GM18505 (cell line): ENCODE measurements around the gene TSC22D3.
A peak's percentile ranks its signal among the peaks of the same experiment; 100 is the strongest.
"Not testable (repeated sequence)": the region's sequence is repeated elsewhere in the genome, so short reads cannot be mapped to it uniquely, and the experiment has no call there.

Source experiments
- ATAC-seq: cut with Tn5 transposase; IDR thresholded peaks from one replicate; pipeline ENCODE4 v1.9.1; 2021; ENCODE audit not compliant: unreplicated experiment
- POLR2A ChIP-seq: IDR thresholded peaks from 4 replicates; pipeline ENCODE4 v1.6.1; 2011; ENCODE audit warnings: borderline replicate concordance; ENCODE audit not compliant: insufficient read depth, insufficient read length; ENCODE audit errors: extremely low read depth

The TSC22D3 gene

DNA sequence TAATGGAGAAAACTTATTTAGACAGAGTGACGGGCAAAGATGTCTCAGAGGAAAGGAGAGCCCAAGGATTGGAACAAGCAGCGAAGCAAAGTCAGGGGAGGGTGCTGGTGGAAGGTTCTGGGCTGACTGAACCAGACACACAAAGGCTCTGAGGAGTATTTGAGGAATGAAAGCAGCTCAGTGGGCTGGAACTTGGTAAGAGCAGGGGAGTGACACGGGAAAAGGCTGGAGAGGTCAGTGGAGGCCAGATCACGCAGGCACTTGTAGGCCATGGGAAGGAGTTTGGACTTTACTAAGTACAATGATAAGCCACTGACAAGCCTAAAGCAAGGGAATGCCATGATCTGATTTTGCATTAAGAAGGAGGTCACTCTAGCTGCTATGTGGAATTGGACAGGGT, 71.4 kb downstream of the TSC22D3 start:
- no peak for ATAC-seq
- TF ChIP-seq POLR2A, result no peak

DNA sequence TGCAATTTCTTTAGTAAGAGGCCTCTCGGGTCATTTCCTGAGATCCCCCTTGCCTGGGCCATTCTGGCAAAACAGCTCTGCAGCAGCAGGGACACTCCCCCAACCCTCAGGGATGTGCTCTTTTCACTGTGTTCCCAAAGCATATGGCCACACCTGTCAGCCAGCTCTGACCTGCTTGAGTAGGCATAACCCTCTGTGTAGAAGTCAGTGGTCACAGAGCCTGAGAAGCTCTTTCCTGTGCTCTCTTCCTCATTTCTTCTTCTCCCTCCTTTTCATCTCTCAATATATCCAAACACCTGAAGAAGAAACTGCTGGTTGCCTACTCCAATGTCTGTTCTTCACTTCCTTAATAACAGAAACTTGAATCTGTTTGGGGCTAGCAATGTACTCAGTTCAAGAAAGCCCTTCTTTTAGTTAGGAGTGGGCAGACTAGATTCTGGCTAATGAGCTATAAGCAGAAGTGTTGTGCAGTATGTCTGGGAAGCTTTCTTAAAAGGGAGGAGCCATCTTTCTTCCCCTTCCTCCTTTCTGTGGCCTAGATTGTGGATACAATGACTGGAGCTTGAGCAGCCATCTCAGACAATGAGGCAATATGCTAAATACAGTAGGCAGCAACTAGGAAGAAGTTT, 74.0 kb downstream of the TSC22D3 start:
- ATAC-seq, result peak; percentile 80
- TF ChIP-seq POLR2A, result no peak

DNA sequence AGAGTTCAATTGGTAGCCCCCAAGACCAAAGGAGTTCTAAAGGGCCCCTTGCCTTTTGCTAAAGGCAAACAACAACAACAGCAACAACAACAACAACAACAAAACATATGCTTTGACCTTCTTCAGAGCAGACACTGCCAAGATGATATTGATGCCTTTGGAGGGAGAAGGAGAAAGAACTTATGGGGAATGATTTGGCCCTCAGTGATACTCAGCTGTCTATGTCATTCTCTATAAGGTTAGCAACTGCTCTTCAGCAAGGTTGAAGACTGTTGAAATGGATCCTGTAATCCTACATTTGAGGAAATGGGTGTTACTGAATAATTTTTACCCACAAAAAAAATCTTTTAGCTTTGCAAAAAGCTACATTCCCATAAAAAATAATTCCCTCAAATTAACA, 74.8 kb downstream of the TSC22D3 start:
- TF ChIP-seq POLR2A, result no peak
- ATAC-seq, result no peak

DNA sequence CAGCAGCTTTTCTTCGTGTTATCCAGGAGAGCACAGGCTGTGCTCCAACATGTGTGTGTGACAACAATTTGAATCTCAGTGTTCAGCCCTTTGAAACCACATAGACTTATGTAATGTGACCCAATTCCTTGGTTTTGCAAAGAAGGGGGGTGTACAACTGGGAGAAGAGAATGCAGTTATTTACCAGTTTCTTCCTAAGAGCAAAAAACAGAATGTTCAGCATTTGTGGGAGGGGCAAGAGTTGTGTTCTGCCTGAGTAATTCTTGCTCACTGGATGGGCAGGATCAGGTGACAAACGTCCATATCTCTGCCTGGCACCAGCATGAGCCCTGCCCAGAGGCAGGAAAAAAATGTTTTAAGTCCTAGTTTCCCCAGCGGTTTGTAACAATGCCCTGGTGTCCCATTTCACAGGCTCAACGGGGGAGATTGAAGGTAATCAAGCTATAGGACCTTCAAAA, 75.2 kb downstream of the TSC22D3 start:
- ATAC-seq, result no peak

DNA sequence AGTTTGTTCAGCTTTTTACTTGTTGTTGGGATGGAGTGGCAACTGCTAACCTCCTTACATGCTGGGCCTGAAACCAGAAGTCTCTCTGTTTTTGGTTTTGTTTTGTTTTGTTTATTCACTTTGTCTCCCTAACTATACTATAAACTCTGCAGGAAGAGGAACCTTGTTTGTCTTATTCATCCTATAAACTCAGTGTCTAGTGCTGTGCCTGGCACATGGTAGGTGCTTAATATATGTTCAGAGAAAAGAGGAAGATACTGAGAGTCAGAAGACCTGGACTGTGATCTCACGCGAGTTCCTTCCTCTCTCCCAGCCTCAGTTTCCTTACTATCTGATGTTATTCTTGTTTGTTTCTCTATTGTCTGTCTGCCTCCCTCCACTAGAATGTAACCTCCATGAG, 76.0 kb downstream of the TSC22D3 start:
- no peak for ATAC-seq
- TF ChIP-seq POLR2A, result no peak

More for the DNA sequence above, 75.2 kb downstream of the TSC22D3 start:
- TF ChIP-seq POLR2A, result no peak

DNA sequence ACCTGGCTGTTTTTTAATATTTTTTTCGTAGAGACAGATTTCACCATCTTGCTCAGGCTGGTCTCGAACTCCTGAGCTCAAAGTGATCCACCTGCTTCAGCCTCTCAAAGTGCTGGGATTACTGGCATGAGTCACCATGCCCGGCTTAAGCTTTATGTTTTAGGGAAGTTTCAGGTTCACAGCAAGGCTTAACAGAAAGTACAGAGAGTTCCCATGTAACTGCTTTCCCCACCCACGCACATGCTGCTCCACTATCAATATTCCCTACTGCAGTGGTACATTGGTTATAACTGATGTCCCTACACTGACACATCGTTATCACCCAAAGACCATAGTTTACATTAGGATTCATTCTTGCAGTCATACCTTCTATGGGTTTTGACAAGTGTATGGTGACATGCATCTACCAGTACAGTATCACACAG, 84.6 kb downstream of the TSC22D3 start:
- no peak for TF ChIP-seq POLR2A

DNA sequence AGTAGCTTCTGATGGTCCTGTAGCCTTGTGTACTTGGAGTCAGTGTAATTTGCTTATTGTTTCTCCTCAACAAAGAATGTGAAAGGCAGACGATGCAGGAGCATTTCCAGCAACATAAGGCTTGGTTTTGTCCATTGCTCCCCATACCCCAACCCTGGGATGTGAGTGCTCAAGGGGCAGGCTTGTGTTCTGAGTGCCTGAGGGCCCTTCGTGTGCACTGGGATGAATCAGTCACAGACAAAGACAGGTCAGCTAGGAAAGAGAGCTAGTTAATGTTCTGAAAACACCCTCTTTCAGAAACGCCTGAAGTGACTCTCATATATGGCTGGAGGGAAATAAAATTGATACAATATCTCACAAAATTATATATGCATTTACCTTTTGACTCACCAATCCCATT, 88.1 kb downstream of the TSC22D3 start:
- ATAC-seq, result no peak
- no peak for TF ChIP-seq POLR2A

More for the DNA sequence above, 84.6 kb downstream of the TSC22D3 start:
- ATAC-seq, result no peak

DNA sequence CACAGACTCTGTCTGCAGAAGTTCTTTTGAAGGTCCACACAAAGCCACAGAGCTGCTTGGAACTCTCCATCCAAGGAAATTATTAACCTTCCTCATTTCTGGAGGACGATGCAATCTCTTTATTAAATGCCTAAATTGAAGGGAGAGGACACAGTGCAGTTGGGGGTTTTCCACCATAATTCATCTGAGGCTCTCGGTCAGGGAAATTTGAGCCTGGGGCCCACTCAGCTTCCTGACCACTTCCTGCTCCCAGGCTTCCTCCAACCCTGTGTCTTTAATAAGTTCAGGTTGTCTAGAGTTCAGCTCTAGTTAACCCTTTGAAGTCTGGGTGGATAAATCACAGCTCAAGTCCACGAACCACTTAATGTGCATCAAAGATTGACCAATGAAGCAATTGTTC, 88.8 kb downstream of the TSC22D3 start:
- no peak for ATAC-seq
- TF ChIP-seq POLR2A, result no peak

DNA sequence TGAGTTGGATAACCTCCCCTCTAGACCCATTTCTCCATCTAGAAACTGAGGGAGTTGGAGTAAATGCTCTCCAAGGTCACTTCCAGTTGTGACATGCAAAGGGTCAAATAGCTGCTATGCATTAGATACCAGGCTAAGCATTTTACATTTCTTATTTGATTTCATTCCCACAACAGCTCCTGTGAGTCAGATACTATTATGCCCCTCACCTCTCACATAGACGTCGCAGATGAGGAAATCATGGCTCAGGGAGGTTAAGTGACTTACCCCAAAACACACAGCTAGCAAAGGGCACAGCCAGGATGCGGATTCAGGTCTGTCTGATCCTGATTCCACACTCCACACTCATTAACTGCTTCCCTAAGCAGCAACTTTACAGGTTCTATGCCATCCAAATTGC, 89.6 kb downstream of the TSC22D3 start:
- ATAC-seq, result no peak
- TF ChIP-seq POLR2A, result no peak

DNA sequence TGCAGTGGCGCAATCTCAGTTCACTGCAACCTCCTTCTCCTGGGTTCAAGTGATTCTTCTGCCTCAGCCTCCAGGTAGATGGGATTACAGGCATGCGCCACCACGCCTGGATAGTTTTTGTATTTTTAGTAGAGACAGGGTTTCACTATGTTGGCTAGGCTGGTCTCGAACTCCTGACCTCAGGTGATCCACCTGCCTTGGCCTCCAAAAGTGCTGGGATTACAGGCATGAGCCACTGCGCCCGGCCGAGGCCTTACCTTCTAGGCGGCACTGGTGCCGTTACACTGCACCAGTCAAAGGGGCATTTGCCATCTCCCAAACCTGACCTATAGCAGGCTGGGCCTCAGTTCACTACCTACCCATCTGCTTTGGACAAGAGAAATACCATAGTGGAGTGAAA, 90.0 kb downstream of the TSC22D3 start:
- ATAC-seq, result not testable (repeated sequence)

DNA sequence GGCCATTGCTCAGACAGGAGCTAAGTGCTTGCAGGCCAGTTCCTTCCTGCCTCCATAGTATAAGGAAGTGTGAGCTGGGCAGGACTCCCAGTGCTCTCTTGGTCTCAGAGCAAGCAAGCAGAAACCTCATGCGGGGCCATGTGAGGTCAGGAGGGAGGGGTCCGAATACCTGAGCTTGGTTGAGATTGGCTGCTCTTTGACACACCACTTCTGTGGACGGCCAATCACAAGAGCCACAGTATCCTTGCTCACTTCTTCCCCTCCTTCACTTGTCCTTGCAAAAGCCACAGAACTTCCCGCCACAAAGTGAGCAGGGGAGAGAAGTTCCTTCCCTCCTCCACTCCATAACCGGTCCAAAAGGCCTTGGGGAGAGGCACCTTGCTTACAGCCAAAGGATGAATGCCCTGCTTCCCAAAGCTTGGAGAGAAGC, 90.6 kb downstream of the TSC22D3 start:
- TF ChIP-seq POLR2A, result no peak
- ATAC-seq, result peak; percentile 55

DNA sequence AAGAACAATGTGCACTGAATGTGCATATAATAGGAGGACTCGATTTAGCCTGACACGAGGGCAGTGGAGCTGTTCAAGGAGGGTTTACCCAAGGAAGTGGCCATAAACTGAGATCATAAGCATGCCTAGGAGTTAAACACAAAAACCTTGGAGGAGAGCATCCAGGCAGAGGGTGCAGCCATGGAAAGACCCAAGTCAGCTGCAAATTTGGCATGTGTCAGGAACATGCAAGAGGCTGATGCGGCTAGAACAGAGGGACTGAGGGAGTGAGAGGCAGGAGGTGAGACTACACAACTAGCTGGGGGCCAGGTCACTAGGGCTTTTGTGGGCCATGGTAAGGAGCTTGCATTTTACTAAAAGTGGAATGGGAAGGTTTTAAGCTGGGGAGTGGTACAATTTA, 91.7 kb downstream of the TSC22D3 start:
- TF ChIP-seq POLR2A, result no peak
- ATAC-seq, result no peak

DNA sequence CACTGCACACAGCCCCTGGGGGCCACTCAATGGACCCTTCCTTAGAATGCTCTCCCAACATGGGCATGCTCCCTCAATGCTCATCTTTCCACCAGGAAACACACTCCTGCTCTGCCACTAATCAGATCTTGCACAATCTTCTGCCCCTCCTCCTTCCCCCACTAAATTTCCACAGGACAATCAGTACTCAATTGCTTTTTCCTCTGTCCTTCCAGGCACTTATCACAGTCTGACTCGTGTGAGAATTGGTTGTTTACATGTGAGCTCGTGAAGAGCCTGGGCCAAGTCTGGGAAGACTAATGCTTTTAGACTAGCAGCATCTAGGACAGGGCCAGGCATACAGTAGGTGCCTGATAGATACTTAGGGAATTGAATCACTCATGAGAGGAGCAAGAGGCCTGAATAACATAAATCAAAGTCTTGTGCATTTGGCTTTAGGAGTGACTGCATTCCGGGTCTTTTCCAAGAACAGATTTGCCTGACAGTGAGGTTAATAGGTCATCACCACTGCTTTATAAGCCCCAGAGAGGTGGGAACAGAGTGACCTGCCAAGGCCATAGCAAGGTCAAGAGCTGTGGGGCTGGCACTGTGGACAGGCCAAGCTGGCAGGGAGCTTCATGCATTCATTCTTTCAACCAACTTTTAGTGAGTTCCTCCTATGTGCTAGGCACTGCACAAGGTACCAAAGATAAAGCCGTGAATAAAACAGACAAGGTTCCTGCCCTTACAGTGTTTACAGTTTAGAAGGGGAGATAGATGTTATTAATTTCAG, 92.3 kb downstream of the TSC22D3 start:
- TF ChIP-seq POLR2A, result no peak
- ATAC-seq, result no peak

DNA sequence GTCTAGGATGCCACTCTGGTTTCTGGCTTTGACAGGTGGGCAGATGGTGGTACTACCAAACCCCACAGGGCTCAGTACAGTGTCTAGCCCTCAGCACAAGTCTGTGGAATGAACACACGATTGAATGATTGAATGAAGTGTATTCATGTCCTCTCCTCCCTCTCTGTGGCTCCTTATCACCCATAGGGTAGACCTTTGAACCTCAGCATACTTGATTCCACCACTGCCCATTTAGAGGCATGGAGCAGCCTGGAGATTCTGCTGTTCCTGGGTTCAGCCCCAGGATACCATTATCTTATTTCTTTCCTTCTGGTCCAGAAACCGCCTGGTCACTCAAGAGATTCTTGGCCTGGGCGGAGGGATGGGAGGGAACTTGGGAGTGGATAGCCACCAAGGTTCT, 93.3 kb downstream of the TSC22D3 start:
- TF ChIP-seq POLR2A, result no peak
- no peak for ATAC-seq
